GM12891 (cell line): ENCODE results near the gene ATOH8.

Source experiments
- POLR2A ChIP-seq: IDR thresholded peaks from 2 replicates; pipeline ENCODE4 v1.6.1; 2011; ENCODE audit warnings: low read depth, low read length, control low read depth
- POLR2AphosphoS5 ChIP-seq: IDR thresholded peaks from 2 replicates; pipeline ENCODE4 v1.6.1; 2011; ENCODE audit warnings: low read depth, low read length, control low read depth
- POU2F2 ChIP-seq: IDR thresholded peaks from 2 replicates; pipeline ENCODE4 v1.6.1; 2011; ENCODE audit warnings: low read depth, mild to moderate bottlenecking, control low read depth, low read length, moderate library complexity
- SPI1 ChIP-seq: IDR thresholded peaks from 2 replicates; pipeline ENCODE4 v1.6.1; 2011; ENCODE audit warnings: low read depth, low read length, control low read depth
- TAF1 ChIP-seq: IDR thresholded peaks from 2 replicates; pipeline ENCODE4 v1.6.1; 2011; ENCODE audit warnings: low read depth, low read length, control low read depth

- no peak for TF ChIP-seq POLR2A
- no peak for TF ChIP-seq TAF1
- TF ChIP-seq POLR2AphosphoS5, result no peak
- TF ChIP-seq SPI1, result no peak
- no peak for TF ChIP-seq POU2F2
Observed at GRCh38 chr2:85712336-85712735, 41.5 kb upstream of the ATOH8 start.
